CD14-positive monocyte (primary cell): Measurements from ENCODE around the gene TIMELESS. TPM values are rescaled to one million over a fixed set of nuclear protein-coding genes. Genes with fewer than 3 reads are reported as not detected.

Experiments
- DNase-seq, 3 donors: peaks; one replicate each; pipeline ENCODE4 v3.0.0-alpha.2; 2011 to 2022
- H2AFZ ChIP-seq: 2 replicates; pipeline ENCODE4 v1.6.0; 2012; ENCODE audit warnings: mild to moderate bottlenecking, low read depth, low read length, inconsistent platforms; ENCODE audit not compliant: insufficient read depth, poor library complexity, severe bottlenecking
- H3K27ac ChIP-seq, 2 donors: 1 replicate in 1 of 2; 2 replicates in 1 of 2; pipeline ENCODE4 v1.5.1; 2012 to 2013; ENCODE audit warnings: low read length in 2 of 2, control low read depth in 1 of 2, inconsistent platforms in 1 of 2, low read depth in 1 of 2, mild to moderate bottlenecking in 1 of 2
- H3K27me3 ChIP-seq, 2 donors: one replicate each; pipeline versions ENCODE4 v1.6.0 to v1.6.1; 2011 to 2013; ENCODE audit warnings: low read length in 2 of 2; ENCODE audit not compliant: control insufficient read depth in 2 of 2, insufficient read depth in 2 of 2
- H3K36me3 ChIP-seq, 2 donors: replicated peaks in 1 of 2; 1 replicate in 1 of 2; 2 replicates in 1 of 2; pipeline versions ENCODE4 v1.5.1 to v1.6.1; 2012 to 2013; ENCODE audit warnings: low read length in 2 of 2, control low read depth in 1 of 2, inconsistent platforms in 1 of 2, mild to moderate bottlenecking in 1 of 2; ENCODE audit not compliant: insufficient read depth in 2 of 2, control insufficient read depth in 1 of 2
- H3K4me1 ChIP-seq, 2 donors: 1 replicate in 1 of 2; 2 replicates in 1 of 2; pipeline versions ENCODE4 v1.5.1 to v1.6.1; 2012 to 2013; ENCODE audit warnings: low read length in 2 of 2, control low read depth in 1 of 2, inconsistent platforms in 1 of 2, mild to moderate bottlenecking in 1 of 2, moderate library complexity in 1 of 2; ENCODE audit not compliant: insufficient read depth in 2 of 2, control insufficient read depth in 1 of 2
- H3K4me2 ChIP-seq: replicated peaks from 2 replicates; pipeline ENCODE3; 2012; ENCODE audit warnings: low read length, moderate library complexity, mild to moderate bottlenecking; ENCODE audit not compliant: poor library complexity, severe bottlenecking; ENCODE audit errors: extremely low read depth
- H3K4me3 ChIP-seq, 3 experiments: fragments of 200-600 bp in 1 of 3; sonication (generic) in 1 of 3; replicated peaks in 1 of 3; 1 replicate in 2 of 3; 2 replicates in 1 of 3; pipeline ENCODE4 v1.5.1; 2011 to 2013; ENCODE audit warnings: low read length in 3 of 3, mild to moderate bottlenecking in 3 of 3, control low read depth in 2 of 3, low read depth in 2 of 3, inconsistent platforms in 1 of 3, moderate library complexity in 1 of 3
- H3K79me2 ChIP-seq: 2 replicates; pipeline ENCODE4 v1.6.0; 2012; ENCODE audit warnings: mild to moderate bottlenecking, control low read depth, inconsistent platforms, low read length, moderate library complexity; ENCODE audit not compliant: insufficient read depth
- H3K9ac ChIP-seq: 2 replicates; pipeline ENCODE4 v1.6.0; 2017; ENCODE audit warnings: low read length, mild to moderate bottlenecking; ENCODE audit not compliant: insufficient read depth, poor library complexity, severe bottlenecking
- H3K9me3 ChIP-seq, 2 donors: replicated peaks in 1 of 2; 1 replicate in 1 of 2; 2 replicates in 1 of 2; pipeline versions ENCODE4 v1.5.1 to v1.6.1; 2012 to 2013; ENCODE audit warnings: low read length in 2 of 2, control low read depth in 1 of 2; ENCODE audit not compliant: control insufficient read depth in 1 of 2, insufficient read depth in 1 of 2
- H4K20me1 ChIP-seq: 2 replicates; pipeline ENCODE4 v1.6.0; 2012; ENCODE audit warnings: mild to moderate bottlenecking, low read length, control low read depth, moderate library complexity; ENCODE audit not compliant: insufficient read depth
- H3K27ac Mint-ChIP-seq, 7 donors: one replicate each; pipeline ENCODE4 v1.8.0; 2020; ENCODE audit warnings: mild to moderate bottlenecking in 7 of 7, mixed read lengths in 7 of 7, moderate library complexity in 6 of 7, inconsistent platforms in 2 of 7
- H3K27me3 Mint-ChIP-seq, 3 donors: one replicate each; pipeline ENCODE4 v1.8.0; 2021 to 2022; ENCODE audit warnings: low read depth in 3 of 3, mild to moderate bottlenecking in 3 of 3, mixed read lengths in 3 of 3, moderate library complexity in 3 of 3, inconsistent platforms in 1 of 3
- H3K36me3 Mint-ChIP-seq, 2 donors: one replicate each; pipeline ENCODE4 v1.8.0; 2020; ENCODE audit warnings: mixed read lengths in 2 of 2, inconsistent platforms in 1 of 2, mild to moderate bottlenecking in 1 of 2
- H3K4me1 Mint-ChIP-seq: one replicate; pipeline ENCODE4 v1.8.0; 2020; ENCODE audit warnings: mild to moderate bottlenecking, mixed read lengths
- H3K4me3 Mint-ChIP-seq, 2 donors: one replicate each; pipeline ENCODE4 v1.8.0; 2020; ENCODE audit warnings: mild to moderate bottlenecking in 2 of 2, mixed read lengths in 2 of 2, moderate library complexity in 1 of 2
- H3K9me3 Mint-ChIP-seq, 7 donors: one replicate each; pipeline ENCODE4 v1.8.0; 2020 to 2022; ENCODE audit warnings: mixed read lengths in 7 of 7, mild to moderate bottlenecking in 6 of 7, moderate library complexity in 6 of 7, inconsistent platforms in 2 of 7
- CTCF ChIP-seq: fragments of 200-600 bp; IDR thresholded peaks from one replicate; pipeline ENCODE4 v1.8.0; 2022; ENCODE audit warnings: antibody characterized with exemption, mild to moderate bottlenecking
- WGBS: methylation state at CpG from one replicate; pipeline ENCODE4 v1.1.5; 2013; ENCODE audit warnings: missing lambda C conversion rate; ENCODE audit not compliant: insufficient coverage; 5-methylcytosine and 5-hydroxymethylcytosine counted together
- intact Hi-C, 2 donors: fragments of 100-400 bp; cut with micrococcal nuclease; formaldehyde crosslinking; loops; one replicate each; pipeline versions ENCODE4 v1.15.0 to v1.15.1; 2023
- polyA plus RNA-seq, 3 donors: library from polyadenylated mRNA; depleted of rRNA in 1 of 3; unstranded in 2 of 3; stranded (reverse) in 1 of 3; fragments of 300-500 nt in 2 of 3; fragments of >200 nt in 1 of 3; fragmentation: Illumina TruSeq in 2 of 3; gene quantifications; 1 replicate in 2 of 3; 2 replicates in 1 of 3; pipeline ENCODE4 v1.2.3, GENCODE V29; 2012 to 2021

The TIMELESS gene
- polyA plus RNA-seq, 3 donors = 1.5 to 2.3 (median 1.5) TPM

DNA sequence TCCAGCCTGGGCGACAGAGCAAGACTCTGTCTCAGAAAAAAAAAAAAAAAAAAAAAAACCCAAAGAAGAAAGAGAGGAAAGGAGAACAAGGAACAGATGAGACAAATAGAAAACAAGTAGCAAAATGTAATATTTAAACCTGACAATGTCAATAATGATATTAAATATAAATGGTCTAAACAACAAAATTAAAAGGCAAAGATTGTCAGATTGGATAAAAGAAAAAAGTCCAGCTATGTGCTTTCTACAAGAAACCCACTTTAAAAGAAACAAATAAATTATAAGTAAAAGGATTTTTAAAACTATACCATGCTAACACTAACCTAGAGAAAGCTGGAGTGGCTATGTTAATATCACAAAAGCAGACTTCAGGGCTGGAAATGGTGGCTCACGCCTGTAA, 56.9 kb downstream of the TIMELESS start:
- peaks cover 2 to 23% (median 9%) of the 10 kb centered on the region in 7 donors for H3K9me3 Mint-ChIP-seq
- Histone ChIP-seq H3K27ac (no peak overlapping the region), H3K4me3 (no peak overlapping the region), H3K9ac (no peak overlapping the region), H3K27me3 (no peaks in the 10 kb centered on the region), H3K4me2 (no peak overlapping the region), H3K4me1 (no peaks in the 10 kb centered on the region), H3K79me2 (no peaks in the 10 kb centered on the region), H4K20me1 (no peaks in the 10 kb centered on the region), H3K36me3 (no peaks in the 10 kb centered on the region), H3K9me3 (peaks cover 0 to 7% of the 10 kb centered on the region in 2 donors), H2AFZ (no peak overlapping the region)
- H3K27me3 Mint-ChIP-seq = peaks cover 0 to 3% (median 1%) of the 10 kb centered on the region in 3 donors
- TF ChIP-seq CTCF = no peak
- no peak overlapping the region for H3K4me3 Mint-ChIP-seq
- no peaks in the 10 kb centered on the region for H3K36me3 Mint-ChIP-seq
- H3K27ac Mint-ChIP-seq = no peak overlapping the region
- H3K4me1 Mint-ChIP-seq = no peaks in the 10 kb centered on the region
- no peak for DNase-seq
- intact Hi-C loops = no loop called here
- WGBS = 100% methylated on average over 1 of the region's 2 CpGs

DNA sequence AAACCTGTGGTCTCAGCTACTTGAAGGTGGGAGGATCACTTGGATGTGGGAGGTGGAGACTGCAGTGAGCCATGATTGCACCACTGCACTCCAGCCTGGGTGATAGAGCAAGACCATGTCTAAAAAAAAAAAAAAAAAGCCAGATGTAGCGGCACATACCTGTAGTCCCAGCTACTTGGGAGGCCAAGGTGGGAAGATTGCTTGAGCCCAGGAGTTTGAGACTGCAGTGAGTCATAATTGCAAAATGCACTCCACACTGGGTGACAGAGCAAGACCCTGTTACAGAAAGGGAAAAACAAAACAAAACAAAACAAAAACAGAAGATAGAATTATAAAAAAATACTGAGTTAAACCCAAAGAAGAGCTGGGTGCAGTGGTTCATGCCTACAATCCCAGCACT, 57.5 kb downstream of the TIMELESS start:
- intact Hi-C loops = no loop called here
- Mint-ChIP-seq H3K36me3 (no peaks in the 10 kb centered on the region), H3K27me3 (peaks cover 0 to 1% (median 1%) of the 10 kb centered on the region in 3 donors), H3K9me3 (peaks cover 2 to 23% (median 9%) of the 10 kb centered on the region in 7 donors), H3K4me3 (no peak overlapping the region), H3K27ac (no peak overlapping the region), H3K4me1 (no peaks in the 10 kb centered on the region)
- H4K20me1 ChIP-seq = no peaks in the 10 kb centered on the region
- no peaks in the 10 kb centered on the region for H3K79me2 ChIP-seq
- H3K4me2 ChIP-seq = no peak overlapping the region
- H3K4me1 ChIP-seq = no peaks in the 10 kb centered on the region
- TF ChIP-seq CTCF = no peak
- H3K4me3 ChIP-seq = no peak overlapping the region
- no peak overlapping the region for H3K9ac ChIP-seq
- H3K27ac ChIP-seq = no peak overlapping the region
- H3K9me3 ChIP-seq = peaks cover 0 to 7% of the 10 kb centered on the region in 2 donors
- WGBS = no CpG with 5 or more reads among the region's 1 CpG
- no peaks in the 10 kb centered on the region for H3K27me3 ChIP-seq
- H3K36me3 ChIP-seq = no peaks in the 10 kb centered on the region
- no peak for DNase-seq
- no peak overlapping the region for H2AFZ ChIP-seq
